ENCODE data around the gene TLE6. TPM values are rescaled to one million over a fixed set of nuclear protein-coding genes. Genes with fewer than 3 reads are reported as not detected.
A peak's percentile ranks its signal among the peaks of the same experiment; 100 is the strongest.
"Not testable (repeated sequence)": the region's sequence is repeated elsewhere in the genome, so short reads cannot be mapped to it uniquely, and the experiment has no call there.

TLE6 gene
- total RNA-seq: under 0.01 and 0.72 TPM in 2 replicates

- Histone ChIP-seq H3K79me2 (ENCODE audit: insufficient read depth, low read length) (no peaks in the 10 kb centered on the region), H3K4me3 (ENCODE audit: insufficient read depth, low read length) (peak within 1 kb of the TSS; percentile 73), H3K4me2 (ENCODE audit: insufficient read depth, low read length) (peak within 1 kb of the TSS; percentile 93), H3K36me3 (ENCODE audit: insufficient read depth, low read length) (no peaks in the 10 kb centered on the region), H2AFZ (ENCODE audit: low read length) (peak within 1 kb of the TSS; percentile 92), H4K20me1 (ENCODE audit: insufficient read depth, low read length) (no peaks in the 10 kb centered on the region), H3K27ac (ENCODE audit: low read depth, low read length) (no peak within 1 kb of the TSS), H3K9me3 (ENCODE audit: low read depth, low read length) (no peaks in the 10 kb centered on the region), H3K4me1 (ENCODE audit: insufficient read depth, low read length) (peaks cover 10% of the 10 kb centered on the region), H3K27me3 (ENCODE audit: insufficient read depth, low read length) (no peaks in the 10 kb centered on the region)
- peak; percentile 100 for DNase-seq (ENCODE audit: insufficient read length, low spot score, missing footprints)
- no peak for TF ChIP-seq CTCF (IDR thresholded peaks at IDR 0.05; ENCODE audit: extremely low read depth, low read depth, low read length)
Measured at GRCh38 chr19:2977001-2977745, at the start of gene TLE6. Gene TLE6, plus strand, starts transcription at chr19:2977564. Its CDS starts 670 bp downstream, at chr19:2978234.

DNA sequence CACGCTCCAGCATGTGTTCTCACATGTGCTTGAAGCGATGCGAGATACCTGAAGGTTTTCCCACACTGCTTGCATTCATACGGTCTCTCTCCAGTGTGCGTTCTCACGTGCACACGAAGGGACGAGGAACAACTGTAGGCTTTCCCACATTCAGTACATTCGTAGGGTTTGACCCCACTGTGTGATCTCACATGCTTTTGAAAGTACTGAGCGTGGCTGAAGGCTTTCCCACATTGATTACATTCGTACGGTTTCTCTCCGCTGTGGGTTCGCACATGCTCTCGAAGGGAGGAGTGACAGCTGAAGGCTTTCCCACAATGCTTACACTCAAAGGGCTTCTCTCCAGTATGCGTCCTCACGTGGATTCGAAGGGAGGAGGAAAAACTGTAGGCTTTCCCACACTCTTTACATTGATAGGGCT, 43.9 kb upstream of the TLE6 start:
- Histone ChIP-seq H3K79me2 (ENCODE audit: insufficient read depth, low read length) (no peaks in the 10 kb centered on the region), H3K4me3 (ENCODE audit: insufficient read depth, low read length) (no peak overlapping the region), H3K4me1 (ENCODE audit: insufficient read depth, low read length) (no peaks in the 10 kb centered on the region), H3K27me3 (ENCODE audit: insufficient read depth, low read length) (no peaks in the 10 kb centered on the region), H2AFZ (ENCODE audit: low read length) (no peak overlapping the region), H3K9me3 (ENCODE audit: low read depth, low read length) (peaks cover 24% of the 10 kb centered on the region), H3K27ac (ENCODE audit: low read depth, low read length) (no peak overlapping the region), H4K20me1 (ENCODE audit: insufficient read depth, low read length) (no peaks in the 10 kb centered on the region), H3K36me3 (ENCODE audit: insufficient read depth, low read length) (peaks cover 29% of the 10 kb centered on the region), H3K4me2 (ENCODE audit: insufficient read depth, low read length) (no peak overlapping the region)
- no peak for TF ChIP-seq CTCF (IDR thresholded peaks at IDR 0.05; ENCODE audit: extremely low read depth, low read depth, low read length)
- no peak for DNase-seq (ENCODE audit: insufficient read length, low spot score, missing footprints)

GRCh38 chr19:2935863-2936262, 41.5 kb upstream of the TLE6 start:
- not testable (repeated sequence) for H2AFZ ChIP-seq (ENCODE audit: low read length); H3K27ac ChIP-seq (ENCODE audit: low read depth, low read length); H4K20me1 ChIP-seq (ENCODE audit: insufficient read depth, low read length); H3K4me1 ChIP-seq (ENCODE audit: insufficient read depth, low read length); H3K27me3 ChIP-seq (ENCODE audit: insufficient read depth, low read length); DNase-seq (ENCODE audit: insufficient read length, low spot score, missing footprints); H3K79me2 ChIP-seq (ENCODE audit: insufficient read depth, low read length); H3K4me2 ChIP-seq (ENCODE audit: insufficient read depth, low read length); H3K4me3 ChIP-seq (ENCODE audit: insufficient read depth, low read length)
- peaks cover 21% of the 10 kb centered on the region for H3K9me3 ChIP-seq (ENCODE audit: low read depth, low read length)
- peaks cover 29% of the 10 kb centered on the region for H3K36me3 ChIP-seq (ENCODE audit: insufficient read depth, low read length)

GRCh38 chr19:2942928-2943640, 34.3 kb upstream of the TLE6 start:
- H3K27ac ChIP-seq (ENCODE audit: low read depth, low read length): no peak overlapping the region
- no peak for DNase-seq (ENCODE audit: insufficient read length, low spot score, missing footprints)
- no peak for TF ChIP-seq CTCF (IDR thresholded peaks at IDR 0.05; ENCODE audit: extremely low read depth, low read depth, low read length)
- H3K79me2 ChIP-seq (ENCODE audit: insufficient read depth, low read length): peaks cover 12% of the 10 kb centered on the region
- peaks cover 4% of the 10 kb centered on the region for H3K36me3 ChIP-seq (ENCODE audit: insufficient read depth, low read length)
- no peaks in the 10 kb centered on the region for H4K20me1 ChIP-seq (ENCODE audit: insufficient read depth, low read length)
- no peak overlapping the region for H3K4me2 ChIP-seq (ENCODE audit: insufficient read depth, low read length)
- H2AFZ ChIP-seq (ENCODE audit: low read length): no peak overlapping the region
- peaks cover 8% of the 10 kb centered on the region for H3K4me1 ChIP-seq (ENCODE audit: insufficient read depth, low read length)
- no peaks in the 10 kb centered on the region for H3K9me3 ChIP-seq (ENCODE audit: low read depth, low read length)
- no peaks in the 10 kb centered on the region for H3K27me3 ChIP-seq (ENCODE audit: insufficient read depth, low read length)
- H3K4me3 ChIP-seq (ENCODE audit: insufficient read depth, low read length): no peak overlapping the region
